Panc1 (cell line): ENCODE measurements around the gene CHCHD2. TPM values are rescaled to one million over a fixed set of nuclear protein-coding genes. Genes with fewer than 3 reads are reported as not detected.
"Not testable (repeated sequence)": the region's sequence is repeated elsewhere in the genome, so short reads cannot be mapped to it uniquely, and the experiment has no call there.

Source experiments
- ATAC-seq: fragments of 200-7000 bp; cut with Tn5 transposase; 2 replicates; pipeline ENCODE4 v1.9.1; 2020; ENCODE audit warnings: mild to moderate bottlenecking, moderate library complexity
- BruUV-seq: library from RNA; stranded (reverse); fragments of 400-500 nt; replicated peaks from 2 replicates; lab custom pipeline; 2021; lab: Mats Ljungman, UMichigan
- CTCF ChIA-PET: fragments of 300-600 bp; sonication (Branson Sonifier 250); formaldehyde crosslinking; loops from one replicate; lab custom pipeline; 2022; ENCODE audit warnings: antibody characterized with exemption; lab: Charles Lee
- POLR2A ChIA-PET: fragments of 300-600 bp; sonication (Branson Sonifier 250); formaldehyde crosslinking; loops from one replicate; lab custom pipeline; 2022; ENCODE audit warnings: antibody characterized with exemption; lab: Charles Lee
- DNase-seq: peaks from one replicate; pipeline ENCODE4 v3.0.0-alpha.2; 2010; ENCODE audit warnings: low read depth, low spot score
- H3K27ac ChIP-seq: 2 replicates; pipeline ENCODE4 v1.5.1; 2011; ENCODE audit warnings: mild to moderate bottlenecking, low read length, inconsistent platforms
- H3K27me3 ChIP-seq: fragments of 200-500 bp; sonication (Bioruptor generic); 2 replicates; pipeline ENCODE4 v1.6.0; 2014; ENCODE audit warnings: low read length, inconsistent platforms; ENCODE audit not compliant: control insufficient read depth, insufficient read depth
- H3K36me3 ChIP-seq: fragments of 200-500 bp; sonication (Bioruptor generic); 2 replicates; pipeline ENCODE4 v1.5.1; 2014; ENCODE audit warnings: inconsistent platforms, mild to moderate bottlenecking, low read length, moderate library complexity; ENCODE audit not compliant: control insufficient read depth, insufficient read depth
- H3K4me1 ChIP-seq: 2 replicates; pipeline ENCODE4 v1.5.1; 2011; ENCODE audit warnings: inconsistent platforms, mild to moderate bottlenecking, low read length, moderate library complexity; ENCODE audit not compliant: control insufficient read depth, insufficient read depth
- H3K4me3 ChIP-seq, 2 experiments: 2 replicates each; pipeline ENCODE4 v1.5.1; 2011 to 2012; ENCODE audit warnings: low read depth in 2 of 2, low read length in 2 of 2, mild to moderate bottlenecking in 2 of 2, inconsistent platforms in 1 of 2, moderate library complexity in 1 of 2
- H3K9me3 ChIP-seq: fragments of 200-500 bp; sonication (Bioruptor generic); 2 replicates; pipeline ENCODE4 v1.5.1; 2014; ENCODE audit warnings: low read depth, mild to moderate bottlenecking, inconsistent platforms, low read length, moderate library complexity; ENCODE audit not compliant: control insufficient read depth, insufficient read depth
- POLR2AphosphoS5 ChIP-seq: IDR thresholded peaks from 2 replicates; pipeline ENCODE4 v1.6.1; 2012; ENCODE audit warnings: mild to moderate bottlenecking, low read depth, low read length, moderate library complexity
- TCF7L2 ChIP-seq: IDR thresholded peaks from 2 replicates; pipeline ENCODE4 v1.6.1; 2011; ENCODE audit warnings: mild to moderate bottlenecking, low read depth, low read length, inconsistent platforms
- in situ Hi-C: cut with HindIII; loops from 2 replicates; pipeline ENCODE4 v1.10.0; 2016; ENCODE audit warnings: low sequenced_read_pairs, low pct_unique_long_range_greater_than_20kb
- intact Hi-C: fragments of 100-400 bp; cut with micrococcal nuclease; formaldehyde crosslinking; loops from one replicate; pipeline ENCODE4 v1.10.0; 2022; ENCODE audit not compliant: unreplicated experiment
- total RNA-seq: library from RNA; stranded (reverse); gene quantifications from one replicate; pipeline ENCODE4 v1.2.1, GENCODE V29; 2021; ENCODE audit not compliant: unreplicated experiment
- TF ChIP-seq, protein P1 (sequence below): fragments of 450-650 bp; IDR thresholded peaks from 2 replicates; pipeline ENCODE4 v1.5.1; 2017; ENCODE audit warnings: mild to moderate bottlenecking
- TF ChIP-seq, protein P2 (sequence below), 2 experiments: IDR thresholded peaks; 2 replicates each; pipeline ENCODE4 v1.6.1; 2011 to 2012; ENCODE audit warnings: low read depth in 2 of 2, control low read depth in 1 of 2, low read length in 1 of 2, mild to moderate bottlenecking in 1 of 2, moderate library complexity in 1 of 2; ENCODE audit not compliant: insufficient read depth in 1 of 2

The CHCHD2 gene
- total RNA-seq, 1 experiment from 2014 or later, result 666 TPM

DNA sequence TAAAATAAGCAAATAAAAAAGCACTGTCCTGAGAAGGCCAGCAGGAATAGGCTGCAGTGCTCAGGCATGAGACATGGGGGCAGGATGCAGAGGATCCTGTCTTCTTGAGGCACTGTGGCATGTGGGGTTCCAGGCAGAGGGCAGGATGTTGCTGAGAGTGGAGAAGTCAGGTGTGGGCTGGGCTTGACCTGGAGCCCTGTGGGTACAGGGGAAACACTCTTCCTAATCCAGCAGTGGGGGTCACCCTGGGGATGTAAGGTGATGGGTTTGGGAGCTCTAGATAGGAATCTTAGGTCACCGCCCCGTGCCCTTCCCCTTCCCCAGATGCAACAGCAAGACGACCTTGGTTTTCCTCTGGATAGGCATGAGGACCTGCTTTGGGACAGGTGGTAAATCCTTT is 28.6 kb downstream of the CHCHD2 start:
- TF ChIP-seq TCF7L2 (no peak), POLR2AphosphoS5 (no peak)
- TF ChIP-seq, protein P1, sequence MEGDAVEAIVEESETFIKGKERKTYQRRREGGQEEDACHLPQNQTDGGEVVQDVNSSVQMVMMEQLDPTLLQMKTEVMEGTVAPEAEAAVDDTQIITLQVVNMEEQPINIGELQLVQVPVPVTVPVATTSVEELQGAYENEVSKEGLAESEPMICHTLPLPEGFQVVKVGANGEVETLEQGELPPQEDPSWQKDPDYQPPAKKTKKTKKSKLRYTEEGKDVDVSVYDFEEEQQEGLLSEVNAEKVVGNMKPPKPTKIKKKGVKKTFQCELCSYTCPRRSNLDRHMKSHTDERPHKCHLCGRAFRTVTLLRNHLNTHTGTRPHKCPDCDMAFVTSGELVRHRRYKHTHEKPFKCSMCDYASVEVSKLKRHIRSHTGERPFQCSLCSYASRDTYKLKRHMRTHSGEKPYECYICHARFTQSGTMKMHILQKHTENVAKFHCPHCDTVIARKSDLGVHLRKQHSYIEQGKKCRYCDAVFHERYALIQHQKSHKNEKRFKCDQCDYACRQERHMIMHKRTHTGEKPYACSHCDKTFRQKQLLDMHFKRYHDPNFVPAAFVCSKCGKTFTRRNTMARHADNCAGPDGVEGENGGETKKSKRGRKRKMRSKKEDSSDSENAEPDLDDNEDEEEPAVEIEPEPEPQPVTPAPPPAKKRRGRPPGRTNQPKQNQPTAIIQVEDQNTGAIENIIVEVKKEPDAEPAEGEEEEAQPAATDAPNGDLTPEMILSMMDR, result no peak
- TF ChIP-seq, protein P2, sequence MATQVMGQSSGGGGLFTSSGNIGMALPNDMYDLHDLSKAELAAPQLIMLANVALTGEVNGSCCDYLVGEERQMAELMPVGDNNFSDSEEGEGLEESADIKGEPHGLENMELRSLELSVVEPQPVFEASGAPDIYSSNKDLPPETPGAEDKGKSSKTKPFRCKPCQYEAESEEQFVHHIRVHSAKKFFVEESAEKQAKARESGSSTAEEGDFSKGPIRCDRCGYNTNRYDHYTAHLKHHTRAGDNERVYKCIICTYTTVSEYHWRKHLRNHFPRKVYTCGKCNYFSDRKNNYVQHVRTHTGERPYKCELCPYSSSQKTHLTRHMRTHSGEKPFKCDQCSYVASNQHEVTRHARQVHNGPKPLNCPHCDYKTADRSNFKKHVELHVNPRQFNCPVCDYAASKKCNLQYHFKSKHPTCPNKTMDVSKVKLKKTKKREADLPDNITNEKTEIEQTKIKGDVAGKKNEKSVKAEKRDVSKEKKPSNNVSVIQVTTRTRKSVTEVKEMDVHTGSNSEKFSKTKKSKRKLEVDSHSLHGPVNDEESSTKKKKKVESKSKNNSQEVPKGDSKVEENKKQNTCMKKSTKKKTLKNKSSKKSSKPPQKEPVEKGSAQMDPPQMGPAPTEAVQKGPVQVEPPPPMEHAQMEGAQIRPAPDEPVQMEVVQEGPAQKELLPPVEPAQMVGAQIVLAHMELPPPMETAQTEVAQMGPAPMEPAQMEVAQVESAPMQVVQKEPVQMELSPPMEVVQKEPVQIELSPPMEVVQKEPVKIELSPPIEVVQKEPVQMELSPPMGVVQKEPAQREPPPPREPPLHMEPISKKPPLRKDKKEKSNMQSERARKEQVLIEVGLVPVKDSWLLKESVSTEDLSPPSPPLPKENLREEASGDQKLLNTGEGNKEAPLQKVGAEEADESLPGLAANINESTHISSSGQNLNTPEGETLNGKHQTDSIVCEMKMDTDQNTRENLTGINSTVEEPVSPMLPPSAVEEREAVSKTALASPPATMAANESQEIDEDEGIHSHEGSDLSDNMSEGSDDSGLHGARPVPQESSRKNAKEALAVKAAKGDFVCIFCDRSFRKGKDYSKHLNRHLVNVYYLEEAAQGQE (IDR thresholded peaks at IDR 0.05; ENCODE audit: insufficient read depth in 1 of 2, low read depth in 2 of 2, low read length in 1 of 2), result no peak
- Histone ChIP-seq H3K27me3 (no peaks in the 10 kb centered on the region), H3K27ac (no peak overlapping the region), H3K9me3 (no peaks in the 10 kb centered on the region), H3K36me3 (no peaks in the 10 kb centered on the region), H3K4me3 (no peak overlapping the region), H3K4me1 (peaks cover 17% of the 10 kb centered on the region)
- ChIA-PET CTCF (interaction anchor here (0.6 to 1.7 kb wide), 2 partner anchors 15 to 76 kb away, joined by 3 to 5 read pairs; partner anchors contain the start of gene PHKG1), POLR2A (interaction anchor here (0.6 kb wide), 1 partner anchor 628 kb away, joined by 6 read pairs; no protein-coding TSS in a partner anchor)
- no TSS peak for BruUV-seq
- intact Hi-C loops (loop anchor here (10.0 kb wide), 1 partner anchor 433 kb away; no protein-coding TSS in a partner anchor), in situ Hi-C loops (no loop called here)
- DNase-seq, result no peak
- no peak for ATAC-seq

DNA sequence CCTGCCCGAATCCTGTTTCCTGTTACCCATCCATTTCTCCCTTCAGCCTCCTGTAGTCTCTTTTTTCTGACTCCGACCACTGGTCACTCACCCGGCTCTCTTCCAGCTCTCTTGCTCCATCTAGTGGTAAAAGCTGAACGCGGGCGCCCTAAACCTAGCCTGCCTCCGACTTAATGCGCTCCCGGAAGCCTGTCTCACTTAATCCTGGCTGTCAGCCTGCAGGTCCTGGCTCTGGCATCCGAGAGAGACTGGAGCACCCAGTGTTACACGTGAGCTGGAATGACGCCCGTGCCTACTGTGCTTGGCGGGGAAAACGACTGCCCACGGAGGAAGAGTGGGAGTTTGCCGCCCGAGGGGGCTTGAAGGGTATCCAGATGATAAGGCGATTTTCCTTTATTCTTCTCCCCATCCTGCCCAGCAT is 31.9 kb downstream of the CHCHD2 start:
- intact Hi-C loops (loop anchor here (2.0 to 10.0 kb wide), 2 partner anchors 68 to 430 kb away; no protein-coding TSS in a partner anchor), in situ Hi-C loops (no loop called here)
- no peaks in the 10 kb centered on the region; the same call in 1 of the 2 replicates for H3K36me3 ChIP-seq
- TF ChIP-seq, protein P2 (IDR thresholded peaks at IDR 0.05; ENCODE audit: insufficient read depth in 1 of 2, low read depth in 2 of 2, low read length in 1 of 2), result no peak
- TF ChIP-seq, protein P1, result peak; percentile 98
- H3K9me3 ChIP-seq, result no peaks in the 10 kb centered on the region
- H3K27me3 ChIP-seq, result no peaks in the 10 kb centered on the region
- no peak overlapping the region for H3K4me3 ChIP-seq
- peak; percentile 96 for ATAC-seq
- POLR2A ChIA-PET, result interaction anchor here (0.6 to 0.8 kb wide), 3 partner anchors 36 to 466 kb away, joined by 3 to 7 read pairs (median 3); no protein-coding TSS in a partner anchor
- no peak for DNase-seq
- BruUV-seq, result no TSS peak
- CTCF ChIA-PET, result interaction anchor here (1.0 kb wide), 1 partner anchor 10 kb away, joined by 3 read pairs; the partner anchor contains the start of gene SUMF2
- H3K4me1 ChIP-seq, result peaks cover 10% of the 10 kb centered on the region
- H3K27ac ChIP-seq, result peak overlapping the region; percentile 35

DNA sequence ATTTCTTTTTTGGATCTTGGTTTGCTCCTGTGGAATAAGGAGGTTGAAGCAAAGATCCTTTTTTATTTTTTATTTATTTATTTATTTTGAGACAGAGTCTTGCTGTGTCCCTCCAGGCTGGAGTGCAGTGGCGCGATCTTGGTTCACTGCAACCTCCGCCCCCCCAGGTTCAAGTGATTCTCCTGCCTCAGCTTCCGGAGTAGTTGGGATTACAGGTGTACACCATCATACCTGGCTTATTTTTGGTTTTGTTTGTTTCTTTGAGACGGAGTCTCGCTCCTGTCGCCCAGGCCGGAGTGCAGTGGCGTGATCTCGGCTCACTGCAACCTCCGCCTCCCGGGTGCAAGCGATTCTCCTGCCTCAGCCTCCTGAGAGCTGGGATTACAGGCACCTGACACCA is 39.9 kb downstream of the CHCHD2 start:
- H3K9me3 ChIP-seq, DNase-seq, CTCF ChIA-PET, ATAC-seq, BruUV-seq, intact Hi-C loops, H3K27ac ChIP-seq, H3K4me3 ChIP-seq, H3K27me3 ChIP-seq, in situ Hi-C loops: not testable (repeated sequence)
- Histone ChIP-seq H3K36me3 (peaks cover 19% of the 10 kb centered on the region), H3K4me1 (peaks cover 32% of the 10 kb centered on the region)
- POLR2A ChIA-PET, result interaction anchor here (2.5 kb wide), 1 partner anchor 15 kb away, joined by 12 read pairs; the partner anchor contains the start of genes CCT6A and PSPH
